ENCODE results near the gene SIGLEC11.
A peak's percentile ranks its signal among the peaks of the same experiment; 100 is the strongest.
"Not testable (repeated sequence)": the region's sequence is repeated elsewhere in the genome, so short reads cannot be mapped to it uniquely, and the experiment has no call there.

SIGLEC11 gene

GRCh38 chr19:49950956-49951526 is 9.9 kb downstream of the SIGLEC11 start:
- DNase-seq = no peak

- no peak for DNase-seq
Measured at GRCh38 chr19:49950590-49950948, 10.4 kb downstream of the SIGLEC11 start.

- DNase-seq = no peak
Measured at GRCh38 chr19:49949742-49950589, 11.0 kb downstream of the SIGLEC11 start.

- DNase-seq = peak; percentile 39
Measured at GRCh38 chr19:49946415-49946814, 14.6 kb downstream of the SIGLEC11 start.

- not testable (repeated sequence) for DNase-seq
Measured at GRCh38 chr19:49944567-49944966, 16.4 kb downstream of the SIGLEC11 start.

- DNase-seq = no peak
Measured at GRCh38 chr19:49940482-49940791, 20.5 kb downstream of the SIGLEC11 start.

- DNase-seq = no peak
Measured at GRCh38 chr19:49939721-49940481, 21.1 kb downstream of the SIGLEC11 start.

- no peak for DNase-seq
Measured at GRCh38 chr19:49938662-49939061, 22.3 kb downstream of the SIGLEC11 start.

- peak; percentile 80 for DNase-seq
Measured at GRCh38 chr19:49937750-49938381, 23.1 kb downstream of the SIGLEC11 start.

GRCh38 chr19:49936549-49936948 is 24.4 kb downstream of the SIGLEC11 start:
- no peak for DNase-seq

GRCh38 chr19:49933643-49934042 is 27.3 kb downstream of the SIGLEC11 start:
- DNase-seq = no peak

GRCh38 chr19:49932731-49933131 is 28.2 kb downstream of the SIGLEC11 start:
- no peak for DNase-seq

- no peak for DNase-seq
Measured at GRCh38 chr19:49932041-49932451, 28.9 kb downstream of the SIGLEC11 start.

GRCh38 chr19:49931293-49932040 is 29.5 kb downstream of the SIGLEC11 start:
- DNase-seq = no peak

- DNase-seq = no peak
Measured at GRCh38 chr19:49930483-49931011, 30.4 kb downstream of the SIGLEC11 start.

- DNase-seq = peak; percentile 99
Measured at GRCh38 chr19:49929611-49930482, 31.1 kb downstream of the SIGLEC11 start.

GRCh38 chr19:49929121-49929610 is 31.8 kb downstream of the SIGLEC11 start, which contains the start of the genes ATF5 and NUP62:
Gene ATF5, plus strand, starts transcription at chr19:49929205. Its CDS starts 1,646 bp downstream, at chr19:49930851.
Gene NUP62, minus strand, starts transcription at chr19:49929504. Its CDS starts 19,697 bp downstream, at chr19:49909807.
- peak; percentile 97 for DNase-seq

- DNase-seq = no peak
Measured at GRCh38 chr19:49927526-49928264, 33.3 kb downstream of the SIGLEC11 start.

GRCh38 chr19:49926515-49926914 is 34.5 kb downstream of the SIGLEC11 start:
- no peak for DNase-seq

GRCh38 chr19:49925486-49925885 is 35.5 kb downstream of the SIGLEC11 start:
- DNase-seq = no peak
